Measurements from ENCODE around the gene TTC27.

DNA sequence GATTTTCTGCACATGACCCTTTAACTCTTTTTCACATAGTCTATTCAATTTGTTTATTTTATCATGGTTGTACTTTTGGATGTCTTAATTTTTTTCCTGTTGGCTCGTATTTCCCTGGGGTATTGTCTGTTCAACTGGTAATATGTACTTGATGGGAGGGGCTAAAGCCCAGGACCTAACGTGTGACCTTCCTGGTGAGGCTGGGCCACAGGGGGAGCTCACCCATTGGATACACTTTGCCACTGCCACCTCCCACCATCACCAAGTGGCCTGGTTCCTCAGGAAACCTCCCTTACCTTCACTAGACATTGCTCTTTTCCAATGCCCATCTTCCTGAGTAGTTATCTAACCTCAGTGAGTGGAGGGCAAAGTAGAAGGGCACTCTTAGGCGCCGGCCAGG is 175.0 kb downstream of the TTC27 start:
- TF ChIP-seq, protein P1, sequence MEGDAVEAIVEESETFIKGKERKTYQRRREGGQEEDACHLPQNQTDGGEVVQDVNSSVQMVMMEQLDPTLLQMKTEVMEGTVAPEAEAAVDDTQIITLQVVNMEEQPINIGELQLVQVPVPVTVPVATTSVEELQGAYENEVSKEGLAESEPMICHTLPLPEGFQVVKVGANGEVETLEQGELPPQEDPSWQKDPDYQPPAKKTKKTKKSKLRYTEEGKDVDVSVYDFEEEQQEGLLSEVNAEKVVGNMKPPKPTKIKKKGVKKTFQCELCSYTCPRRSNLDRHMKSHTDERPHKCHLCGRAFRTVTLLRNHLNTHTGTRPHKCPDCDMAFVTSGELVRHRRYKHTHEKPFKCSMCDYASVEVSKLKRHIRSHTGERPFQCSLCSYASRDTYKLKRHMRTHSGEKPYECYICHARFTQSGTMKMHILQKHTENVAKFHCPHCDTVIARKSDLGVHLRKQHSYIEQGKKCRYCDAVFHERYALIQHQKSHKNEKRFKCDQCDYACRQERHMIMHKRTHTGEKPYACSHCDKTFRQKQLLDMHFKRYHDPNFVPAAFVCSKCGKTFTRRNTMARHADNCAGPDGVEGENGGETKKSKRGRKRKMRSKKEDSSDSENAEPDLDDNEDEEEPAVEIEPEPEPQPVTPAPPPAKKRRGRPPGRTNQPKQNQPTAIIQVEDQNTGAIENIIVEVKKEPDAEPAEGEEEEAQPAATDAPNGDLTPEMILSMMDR (conservative IDR thresholded peaks at IDR 0.05) = no peak
- TF ChIP-seq ZFX (IDR thresholded peaks at IDR 0.05) = no peak
